Cardiac septum (tissue), 1 donor: Measurements from ENCODE around the gene PIK3C2B. TPM values are rescaled to one million over a fixed set of nuclear protein-coding genes. Genes with fewer than 3 reads are reported as not detected.
"Not testable (repeated sequence)": the region's sequence is repeated elsewhere in the genome, so short reads cannot be mapped to it uniquely, and the experiment has no call there.

Experiments used
- DNase-seq: peaks from one replicate; pipeline ENCODE4 v3.0.0-alpha.2; 2020; ENCODE audit warnings: low spot score
- intact Hi-C: fragments of 100-400 bp; cut with DNase I; formaldehyde crosslinking; loops from one replicate; pipeline ENCODE4 v1.14.0; 2022
- total RNA-seq: library from RNA; stranded (reverse); fragmentation: NEBNext Ultra II Directional; extraction: Animal tissue kit (Norgen Biotek cat#: 25700); gene quantifications from one replicate; pipeline ENCODE4 v1.2.1, GENCODE V29; 2021
- donor health status: DM: no; HTN: no; CAD: no.

PIK3C2B gene
- total RNA-seq, 1 donor from 2014 or later: 28.8 TPM

DNA sequence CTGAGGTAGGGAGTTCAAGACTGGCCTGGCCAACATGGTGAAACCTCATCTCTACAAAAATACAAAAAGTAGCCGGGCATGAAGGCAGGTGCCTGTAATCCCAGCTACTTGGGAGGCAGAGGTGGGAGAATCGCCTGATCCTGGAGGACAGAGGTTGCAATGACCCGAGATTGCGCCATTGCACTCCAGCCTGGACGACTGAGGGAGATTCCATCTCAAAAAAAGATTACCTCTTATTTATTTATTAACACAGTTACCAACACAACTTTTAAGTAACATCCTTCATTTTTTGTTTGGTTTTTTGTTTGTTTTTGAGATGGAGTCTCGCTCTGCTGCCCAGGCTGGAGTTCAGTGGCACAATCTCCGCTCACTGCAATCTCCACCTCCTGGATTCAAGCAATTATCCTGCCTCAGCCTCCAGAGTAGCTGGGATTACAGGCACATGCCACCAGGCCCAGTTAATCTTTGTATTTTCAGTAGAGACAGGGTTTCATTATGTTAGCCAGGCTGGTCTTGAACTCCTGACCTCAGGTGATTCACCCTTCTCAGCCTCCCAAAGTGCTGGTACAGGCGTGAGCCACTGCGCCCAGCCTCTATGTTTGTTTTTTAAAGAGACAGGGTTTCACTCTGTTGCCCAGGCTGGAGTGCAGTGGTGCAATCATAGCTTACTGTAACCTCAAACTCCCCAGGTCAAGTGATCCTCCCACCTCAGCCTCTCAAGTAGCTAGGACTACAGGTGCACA is 7.9 kb downstream of the PIK3C2B start:
- intact Hi-C loops, DNase-seq: not testable (repeated sequence)

DNA sequence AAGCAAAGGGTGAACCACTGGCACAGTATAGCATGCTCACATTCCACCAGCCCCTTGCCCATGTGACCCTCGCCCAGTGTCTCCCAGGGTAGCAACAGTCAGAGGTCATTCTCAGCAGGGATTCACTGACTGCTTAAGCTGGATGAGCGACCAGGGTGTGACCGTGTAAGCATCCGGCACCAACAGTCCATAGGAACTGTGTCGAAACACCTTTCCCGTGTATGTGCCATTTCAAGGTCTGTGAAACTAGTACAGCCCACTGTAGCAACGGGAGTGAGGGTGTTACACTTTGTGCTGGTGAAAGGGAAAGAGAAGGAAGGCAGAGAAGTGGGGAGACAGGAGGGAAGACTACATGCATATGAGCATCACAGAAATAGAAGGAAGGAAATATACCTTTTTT is 10.8 kb downstream of the PIK3C2B start:
- intact Hi-C loops: no loop called here

DNA sequence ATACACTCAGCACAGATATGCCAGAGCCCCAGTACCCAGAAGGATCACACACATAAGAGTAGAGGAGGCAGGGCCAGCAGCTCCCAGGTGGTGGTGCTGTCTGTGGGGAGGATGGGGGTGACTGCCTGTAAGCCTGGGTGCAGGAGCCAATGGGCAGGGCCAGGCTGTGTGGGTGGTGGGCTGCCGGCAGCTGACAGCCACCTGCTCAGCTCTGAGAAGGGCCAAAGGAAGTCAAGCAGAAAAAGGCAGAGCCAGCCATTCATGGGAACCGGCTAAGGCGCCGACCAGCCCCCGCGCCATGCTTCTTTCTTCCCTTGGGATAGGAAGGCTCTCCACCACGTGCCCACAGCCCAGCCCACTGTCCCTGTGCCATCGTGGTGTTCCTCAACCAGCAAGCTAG is 14.1 kb downstream of the PIK3C2B start:
- DNase-seq: no peak
- intact Hi-C loops: no loop called here

More for the DNA sequence above, 10.8 kb downstream of the PIK3C2B start:
- no peak for DNase-seq

DNA sequence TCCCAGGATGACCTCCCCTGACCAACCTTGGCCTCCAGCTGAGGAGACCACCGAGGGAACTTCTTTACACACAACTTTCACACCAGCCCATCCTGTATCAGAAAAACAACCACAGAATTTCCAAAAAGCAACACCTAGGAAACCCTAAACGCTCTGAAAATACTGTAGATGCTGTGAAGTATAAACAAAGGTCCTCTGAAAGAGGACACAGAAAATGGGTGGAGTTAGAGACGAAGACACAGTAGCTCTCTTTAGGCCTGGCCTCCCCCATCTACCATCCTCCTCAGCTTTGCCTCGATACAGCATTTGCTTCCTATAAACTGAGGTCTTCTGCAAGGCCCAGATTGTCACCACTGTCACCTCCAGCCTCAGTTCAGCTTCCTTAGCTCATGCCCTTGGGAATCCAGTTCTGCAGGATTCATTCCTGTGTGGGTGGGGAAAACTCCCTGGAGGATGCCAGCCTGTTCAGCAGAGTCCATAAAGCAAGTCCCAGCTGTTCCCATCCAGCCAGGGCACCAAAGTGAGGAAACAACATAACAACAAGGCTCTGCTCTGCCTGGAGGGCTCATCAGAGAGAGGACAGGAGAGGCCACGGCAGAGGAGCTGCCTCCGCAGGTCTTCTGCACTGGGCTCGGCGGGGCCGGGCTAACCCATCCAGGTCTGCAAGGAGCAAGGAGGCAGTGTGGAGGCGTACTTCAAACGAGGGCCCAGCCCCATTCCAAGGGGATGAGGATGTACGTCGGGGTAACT is 15.0 kb downstream of the PIK3C2B start:
- no peak for DNase-seq
- intact Hi-C loops: no loop called here

DNA sequence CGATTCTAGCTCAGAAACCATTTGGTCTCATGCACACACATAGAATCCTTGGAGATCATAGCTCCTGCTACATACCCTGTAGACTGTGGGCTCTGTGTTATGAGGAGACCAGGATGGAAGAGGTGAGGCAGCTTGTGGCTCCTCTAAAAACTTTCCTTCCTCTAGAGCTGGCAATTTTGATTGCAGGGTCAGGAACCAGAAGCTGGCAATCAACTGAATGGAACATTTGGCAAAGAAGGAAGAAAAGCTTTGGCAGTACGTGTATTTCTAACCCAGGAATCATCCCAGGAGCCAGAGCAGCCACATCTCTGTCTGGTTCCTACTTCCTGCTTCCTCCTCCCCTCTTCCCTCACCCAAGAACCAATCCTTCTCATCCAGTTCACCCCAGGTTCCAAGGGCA is 15.7 kb downstream of the PIK3C2B start:
- intact Hi-C loops: no loop called here
- DNase-seq: no peak

DNA sequence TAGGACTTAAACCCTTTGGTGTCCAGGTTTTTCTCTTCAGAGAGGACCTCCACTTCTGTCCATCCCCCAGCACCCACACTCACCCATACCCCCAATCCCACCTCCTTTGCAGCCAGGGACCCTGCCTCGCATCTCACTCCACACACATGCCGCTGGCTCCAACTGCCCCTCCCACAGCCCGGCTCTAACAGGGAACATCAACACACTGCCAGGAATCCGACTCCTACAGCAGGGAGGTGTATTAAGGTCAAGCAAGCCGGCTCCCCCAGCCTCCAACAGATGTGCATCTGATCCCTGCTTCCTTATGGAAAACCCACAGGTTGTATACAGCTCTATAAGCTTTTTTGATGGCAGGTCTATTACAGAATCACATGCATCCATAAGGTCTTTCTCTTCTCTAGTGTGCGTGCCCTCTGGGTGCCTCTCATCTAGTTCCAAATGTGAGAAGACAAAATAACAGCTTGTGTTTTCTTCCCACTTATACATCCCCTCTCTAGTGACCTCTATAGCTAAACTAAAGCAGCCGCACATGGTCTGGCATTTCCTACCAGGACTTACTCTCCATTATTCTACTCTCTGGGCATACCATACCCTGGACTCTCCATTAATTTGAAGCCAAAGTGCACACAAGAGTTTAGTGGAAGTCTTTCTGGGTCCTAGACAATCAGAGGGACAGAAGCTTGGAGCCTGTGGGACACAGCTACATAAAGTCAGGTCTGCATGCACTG is 16.3 kb downstream of the PIK3C2B start:
- DNase-seq: no peak
- intact Hi-C loops: no loop called here

DNA sequence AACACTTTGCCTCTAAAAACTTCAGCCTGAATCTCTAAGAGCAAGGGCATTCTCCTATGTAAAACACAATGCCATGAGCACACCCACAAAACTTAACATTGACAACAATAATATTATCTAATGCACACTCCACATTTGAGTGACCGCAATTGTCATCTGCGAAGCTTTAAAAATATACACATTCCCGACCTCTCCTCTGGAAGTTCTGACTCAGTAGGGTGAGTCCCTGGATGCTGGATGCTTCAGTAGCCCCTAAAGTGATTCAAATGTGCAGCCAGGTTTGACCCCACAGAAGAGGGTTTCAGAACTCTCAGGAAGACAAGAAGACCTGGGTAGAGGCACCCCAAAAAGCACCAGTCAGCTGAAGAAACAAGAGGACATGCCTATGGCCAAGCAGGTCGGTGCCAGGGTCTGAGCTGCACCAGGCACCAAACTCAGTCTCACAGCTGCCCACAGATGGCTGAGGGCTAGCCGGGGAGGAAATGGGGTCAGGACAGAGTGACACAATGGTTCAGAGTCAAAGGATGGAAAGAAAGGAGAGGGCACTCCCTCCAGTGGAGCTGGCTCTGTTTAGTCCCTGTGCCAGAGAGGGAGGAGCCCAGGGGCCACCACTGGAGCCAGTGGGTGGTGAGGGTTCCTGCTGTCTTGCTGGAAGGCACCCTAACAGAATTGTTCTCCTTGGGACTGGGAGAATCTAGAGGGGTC is 17.4 kb downstream of the PIK3C2B start:
- no peak for DNase-seq
- intact Hi-C loops: no loop called here

DNA sequence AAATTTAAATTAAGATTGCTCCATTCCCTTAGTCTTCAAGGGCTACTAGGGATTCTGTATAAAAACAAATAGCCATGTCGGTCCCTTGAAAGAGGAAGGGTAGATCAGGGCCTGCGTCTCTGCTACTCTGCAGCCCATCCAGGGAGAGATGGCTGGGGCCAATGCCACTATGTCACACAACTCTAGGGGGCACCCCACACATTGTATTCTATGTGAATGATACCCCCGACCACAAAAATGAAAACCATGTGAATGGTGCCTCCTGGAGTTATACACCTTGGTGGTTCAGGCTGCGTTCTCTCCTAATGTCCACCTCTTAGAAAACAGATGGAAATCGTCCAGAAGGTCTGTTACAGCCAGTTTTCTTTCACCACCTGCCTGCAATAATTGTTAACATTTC is 18.0 kb downstream of the PIK3C2B start:
- intact Hi-C loops: no loop called here
- no peak for DNase-seq

DNA sequence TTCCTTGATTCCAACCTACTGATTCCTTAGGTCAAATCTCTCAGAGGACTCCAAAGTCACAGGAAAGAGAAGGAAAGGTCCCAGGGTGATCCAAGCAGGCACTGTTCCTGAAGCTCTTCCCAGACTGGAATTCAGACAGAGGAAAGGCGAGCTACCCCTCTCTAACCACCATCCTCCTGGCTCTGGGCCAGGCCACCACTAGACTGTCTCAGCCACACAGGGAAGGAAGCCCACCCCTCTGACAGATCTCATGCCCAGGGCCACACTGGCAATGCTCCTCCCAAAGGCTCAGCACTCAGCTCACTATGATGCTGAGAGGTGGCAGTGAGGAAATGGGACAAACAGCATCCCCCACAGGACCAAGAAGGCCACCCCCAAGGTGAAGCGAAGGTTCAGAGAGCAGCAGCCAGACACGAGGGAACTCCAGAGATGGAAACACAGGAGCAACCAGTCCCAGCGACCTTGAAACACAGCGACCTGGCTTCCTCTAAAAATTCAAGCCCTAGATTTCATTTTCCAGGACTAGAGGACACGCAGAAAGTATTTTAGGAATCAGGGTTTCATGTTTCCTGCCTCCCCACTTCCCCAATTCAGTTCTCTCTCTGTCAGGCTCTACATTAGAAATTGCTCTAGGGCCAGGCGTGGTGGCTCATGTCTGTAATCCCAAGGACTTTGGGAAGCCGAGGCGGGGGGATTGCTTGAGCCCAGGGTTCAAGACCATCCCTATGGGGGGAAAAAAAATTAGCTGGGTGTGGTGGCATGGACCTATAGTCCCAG is 18.8 kb downstream of the PIK3C2B start:
- intact Hi-C loops: no loop called here
- DNase-seq: no peak

DNA sequence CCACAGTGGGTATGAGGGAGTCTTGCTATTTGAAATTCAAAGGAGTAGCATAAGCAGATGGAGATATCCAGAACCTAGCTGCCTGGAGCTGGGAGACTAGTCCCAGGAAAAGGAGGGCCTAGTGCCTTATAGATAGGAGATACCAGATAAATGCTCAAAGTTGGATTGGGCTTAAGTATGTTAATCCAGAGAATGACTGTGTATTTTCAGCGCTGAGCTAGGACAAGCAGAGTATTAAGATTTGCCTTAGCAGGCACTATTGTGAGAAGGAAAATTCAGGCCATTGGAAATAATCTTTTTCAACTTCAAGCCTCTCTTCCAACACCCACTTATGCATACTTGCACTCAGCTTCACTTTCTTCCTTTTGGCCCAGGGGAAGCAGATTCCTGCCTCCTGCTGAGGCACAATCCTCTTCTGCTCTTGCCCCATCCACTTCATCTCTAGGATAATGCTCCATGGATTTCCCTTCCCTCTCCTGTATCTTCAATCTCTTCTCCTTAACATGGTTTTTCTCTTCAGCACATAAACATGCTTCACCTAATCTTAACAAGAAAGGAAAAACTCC is 21.1 kb downstream of the PIK3C2B start:
- no peak for DNase-seq
- intact Hi-C loops: no loop called here

DNA sequence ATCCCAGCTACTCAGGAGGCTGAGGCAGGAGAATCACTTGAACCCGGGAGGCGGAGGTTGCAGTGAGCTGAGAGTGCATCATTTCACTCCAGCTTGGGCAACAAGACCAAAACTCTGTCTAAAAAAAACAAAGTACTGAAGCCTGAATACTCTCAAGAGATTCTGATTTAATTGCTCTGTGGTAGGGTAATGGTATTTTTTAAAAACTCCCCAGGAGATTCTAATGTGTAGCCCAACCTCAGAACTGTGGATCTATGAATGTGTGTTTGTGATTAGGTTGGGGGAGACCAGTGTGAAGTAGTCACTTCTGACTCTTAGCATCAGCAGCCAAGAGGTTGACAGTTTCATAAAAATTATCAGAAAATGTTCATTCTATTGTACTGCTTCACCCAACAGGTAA is 21.9 kb downstream of the PIK3C2B start:
- DNase-seq: no peak
- intact Hi-C loops: no loop called here

DNA sequence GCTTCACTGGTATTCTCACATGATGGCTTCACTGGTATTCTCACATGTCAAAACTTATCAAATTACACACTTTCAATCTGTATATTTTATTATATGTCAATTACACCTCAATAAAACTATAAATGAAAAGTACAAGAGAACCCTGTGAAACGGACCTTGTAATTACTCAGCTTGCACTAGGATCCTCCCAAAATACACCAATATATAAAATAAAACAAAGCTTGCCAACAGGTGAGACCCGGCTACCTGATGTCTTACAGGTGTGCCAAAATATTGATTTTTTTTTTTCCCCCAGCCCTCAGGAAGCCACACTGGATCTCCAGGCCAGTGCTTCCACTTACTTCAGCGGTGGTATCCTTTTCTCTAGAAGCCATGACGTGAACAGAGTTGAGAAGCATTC is 22.9 kb downstream of the PIK3C2B start:
- intact Hi-C loops: no loop called here
- no peak for DNase-seq

DNA sequence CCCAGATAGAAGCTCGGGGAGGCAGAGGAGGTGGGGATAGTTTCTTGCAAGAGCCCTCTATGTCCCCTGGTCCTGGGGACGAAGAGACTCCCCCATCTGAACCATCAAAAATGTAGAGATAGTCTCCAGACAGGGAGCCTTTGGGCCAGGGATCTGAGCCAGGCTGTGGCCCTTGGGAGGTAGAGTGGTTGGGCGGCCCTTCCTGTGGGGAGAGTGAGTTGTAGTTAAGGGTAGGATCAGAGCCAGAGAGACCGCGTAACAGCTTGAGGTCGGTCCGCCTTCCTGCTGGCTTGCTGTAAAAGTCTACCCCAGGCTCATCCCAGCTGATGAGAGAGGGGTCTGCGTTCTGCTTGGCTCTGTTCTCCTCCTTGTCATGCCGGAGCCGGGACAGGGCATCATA is 25.3 kb downstream of the PIK3C2B start:
- intact Hi-C loops: no loop called here
- no peak for DNase-seq

DNA sequence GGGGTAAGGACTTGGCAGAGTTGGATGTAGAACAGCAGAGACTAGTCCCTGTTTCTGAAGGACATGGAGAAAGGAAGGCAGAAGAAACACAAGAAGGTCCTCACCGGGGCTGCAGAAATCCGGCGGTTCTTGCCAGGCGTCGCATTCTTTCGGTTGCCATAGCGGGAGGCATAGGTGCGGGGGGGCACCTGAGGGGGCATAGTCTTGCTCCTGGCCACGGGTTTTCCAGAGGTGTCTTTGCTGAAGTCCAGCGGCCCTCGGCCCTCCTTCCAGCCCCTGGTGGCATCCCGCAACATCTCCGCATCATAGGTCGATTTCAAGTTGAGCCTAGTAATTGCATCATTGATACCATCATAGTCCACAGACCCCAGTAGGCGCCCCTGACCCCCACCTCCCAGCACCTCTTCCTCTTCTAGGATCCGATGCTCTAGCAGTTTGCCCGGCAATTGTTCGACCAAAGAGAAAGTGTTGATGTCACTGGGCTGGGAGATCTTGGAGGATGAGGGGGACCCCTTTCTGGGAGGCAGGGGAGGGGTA is 25.8 kb downstream of the PIK3C2B start:
- intact Hi-C loops: no loop called here
- DNase-seq: no peak

DNA sequence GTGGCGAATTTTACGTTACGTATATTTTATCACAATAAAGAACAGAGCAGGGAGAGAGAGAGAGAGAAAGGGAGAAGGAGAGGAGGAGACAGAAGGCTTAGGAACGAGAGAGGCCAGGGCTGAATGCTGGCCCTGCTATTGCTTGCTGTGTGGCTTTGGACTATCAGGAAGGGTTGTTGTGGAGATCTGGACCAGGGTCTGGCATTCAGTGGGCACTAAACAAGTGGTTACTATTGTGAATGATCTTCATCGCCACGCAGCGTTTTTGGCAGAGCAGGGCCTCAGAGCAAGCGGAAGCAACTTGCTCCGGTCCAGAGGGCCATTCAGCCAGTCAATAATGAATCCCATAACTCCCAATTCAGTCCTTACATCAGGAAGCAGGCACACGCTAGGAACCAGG is 26.4 kb downstream of the PIK3C2B start:
- intact Hi-C loops: no loop called here
- DNase-seq: no peak

DNA sequence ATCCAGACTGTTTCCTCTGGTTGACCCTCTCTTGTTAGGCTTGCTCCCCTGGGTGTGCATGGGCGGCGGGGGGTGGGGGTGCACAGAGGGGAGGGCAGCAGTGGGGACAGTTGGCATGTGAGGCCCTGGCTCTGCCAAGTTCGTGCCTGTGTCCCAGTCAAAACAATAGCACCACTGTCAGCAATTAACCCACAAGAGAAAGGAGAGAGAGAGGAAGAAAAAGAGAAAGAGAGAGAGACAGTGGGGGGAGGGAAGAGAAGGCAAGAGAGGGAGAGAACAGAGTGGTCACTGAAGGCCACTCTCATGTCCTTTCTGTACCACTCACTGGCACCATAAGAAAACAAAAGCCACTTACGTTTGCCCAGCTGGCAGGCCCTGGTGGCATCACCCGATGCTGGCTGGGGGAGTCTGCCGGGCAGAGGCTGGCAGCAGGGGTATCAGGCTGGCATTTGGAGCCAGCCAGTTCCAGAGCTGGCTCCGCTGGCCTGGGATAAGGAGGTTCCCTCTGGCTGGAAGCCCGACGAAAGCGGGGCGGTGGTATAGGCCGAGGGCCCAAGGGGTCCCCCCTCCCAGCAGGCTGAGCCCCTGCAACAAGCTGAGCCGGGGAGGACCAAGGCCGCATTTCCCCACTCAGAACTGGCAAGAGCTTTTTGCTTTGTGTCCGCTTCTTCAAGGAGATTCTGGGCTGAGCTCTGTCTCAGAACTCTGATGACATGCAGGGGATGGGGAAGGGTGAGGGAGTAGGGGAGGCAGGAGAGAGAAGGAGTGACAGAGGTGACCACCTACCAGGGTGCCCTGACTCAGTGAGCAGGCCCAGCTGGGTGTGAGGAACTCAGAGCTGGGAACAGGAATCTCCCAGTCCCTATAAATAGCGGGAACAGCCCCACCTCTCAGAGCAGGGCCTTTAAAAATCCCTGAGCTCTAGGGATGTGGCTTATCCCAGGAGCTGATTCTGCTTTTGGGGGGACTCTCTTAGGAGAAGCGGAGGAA is 27.9 kb downstream of the PIK3C2B start:
- DNase-seq: no peak
- intact Hi-C loops: loop anchor here (1.0 to 2.0 kb wide), 2 partner anchors 16 to 28 kb away; partner anchors contain the start of gene PIK3C2B
